HG03558 (cell line): Measurements from ENCODE around the gene SIRT1.
"Not testable (repeated sequence)": the region's sequence is repeated elsewhere in the genome, so short reads cannot be mapped to it uniquely, and the experiment has no call there.

Source experiments
- ATAC-seq: cut with Tn5 transposase; IDR thresholded peaks from one replicate; pipeline ENCODE4 v1.9.1; 2021; ENCODE audit warnings: moderate number of reproducible peaks; ENCODE audit not compliant: unreplicated experiment; ENCODE audit errors: extremely low read depth

Gene SIRT1

DNA sequence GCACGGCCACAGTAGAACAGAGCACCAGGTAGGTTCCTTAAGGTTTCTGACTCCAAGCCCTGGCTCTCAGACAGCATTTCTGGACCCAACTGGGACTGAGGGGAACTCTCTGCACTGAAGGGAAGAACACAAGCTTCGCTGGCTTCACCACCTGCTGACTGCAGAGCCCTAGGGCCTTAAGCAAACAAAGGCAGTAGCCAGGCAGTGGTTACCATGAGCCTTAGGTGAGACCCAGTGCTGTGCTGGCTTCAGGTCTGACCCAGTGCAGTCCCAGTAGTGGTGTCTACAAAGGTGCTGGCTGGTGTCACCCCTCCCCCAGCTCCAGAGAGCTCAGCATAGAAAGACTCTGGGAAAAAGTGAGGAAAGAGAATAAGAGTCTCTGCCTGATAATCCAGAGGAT, 59.5 kb downstream of the SIRT1 start:
- ATAC-seq: no peak

GRCh38 chr10:67955614-67956013, 71.2 kb downstream of the SIRT1 start:
- no peak for ATAC-seq

DNA sequence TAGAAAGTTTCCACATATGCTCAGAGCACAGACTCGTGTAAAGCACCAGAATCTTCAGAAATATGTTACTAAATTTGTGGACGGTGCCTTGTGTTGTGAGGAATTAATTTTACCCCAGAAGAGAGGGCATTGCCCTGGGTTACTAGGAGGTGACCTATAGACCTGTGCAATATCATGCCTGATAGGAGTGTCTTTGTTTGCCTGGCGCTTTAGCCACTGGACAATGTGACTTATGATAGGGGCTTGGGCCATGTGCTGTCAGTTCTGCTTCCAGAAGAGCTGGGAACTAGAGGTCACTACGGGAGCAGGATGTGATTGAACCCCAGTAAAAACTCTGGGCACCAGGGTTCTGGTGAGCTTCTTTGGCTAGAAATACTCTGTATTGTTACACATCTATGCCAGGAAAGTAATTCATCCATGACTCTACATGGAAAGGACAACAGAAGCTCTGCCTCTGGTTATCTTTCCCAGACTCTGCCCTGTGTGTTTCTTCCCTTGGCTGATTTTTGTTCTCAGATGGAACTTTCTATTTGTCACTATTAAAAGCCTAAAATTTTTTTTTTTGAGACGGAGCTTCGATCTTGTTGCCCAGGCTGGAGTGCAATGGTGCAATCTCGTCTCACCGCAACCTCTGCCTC, 75.5 kb downstream of the SIRT1 start:
- ATAC-seq: no peak

GRCh38 chr10:67965456-67965855, 81.0 kb downstream of the SIRT1 start:
- no peak for ATAC-seq

DNA sequence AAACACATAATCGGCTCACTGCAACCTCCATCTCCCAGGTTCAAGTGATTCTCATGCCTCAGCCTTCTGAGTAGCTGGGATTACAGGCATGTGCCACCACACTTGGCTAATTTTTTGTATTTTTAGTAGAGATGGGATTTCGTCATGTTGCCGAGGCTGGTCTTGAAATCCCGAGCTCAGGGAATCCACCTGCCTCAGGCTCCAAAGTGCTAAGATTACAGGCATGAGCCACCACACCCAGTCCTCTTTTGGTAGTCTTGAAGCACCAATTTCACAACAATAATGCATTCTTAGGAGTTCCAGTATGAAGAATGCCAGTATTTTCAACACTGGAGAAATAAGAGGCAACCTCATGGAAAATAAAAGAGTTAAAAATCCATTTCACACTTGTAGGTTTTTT, 81.6 kb downstream of the SIRT1 start:
- ATAC-seq: not testable (repeated sequence)
